GM23248 (cell line): ENCODE data around the gene TBX6.

Experiments used
- EZH2 ChIP-seq: fragments of 200-600 bp; sonication (generic); IDR thresholded peaks from 2 replicates; pipeline ENCODE4 v1.6.1; 2018; ENCODE audit warnings: antibody characterized with exemption, mild to moderate bottlenecking; ENCODE audit not compliant: insufficient read depth, poor library complexity, severe bottlenecking
- EZH2phosphoT487 ChIP-seq: fragments of 200-600 bp; sonication (generic); IDR thresholded peaks from 2 replicates; pipeline ENCODE4 v1.6.1; 2018; ENCODE audit warnings: antibody characterized with exemption, moderate library complexity, mild to moderate bottlenecking, low read depth; ENCODE audit not compliant: insufficient read depth

DNA sequence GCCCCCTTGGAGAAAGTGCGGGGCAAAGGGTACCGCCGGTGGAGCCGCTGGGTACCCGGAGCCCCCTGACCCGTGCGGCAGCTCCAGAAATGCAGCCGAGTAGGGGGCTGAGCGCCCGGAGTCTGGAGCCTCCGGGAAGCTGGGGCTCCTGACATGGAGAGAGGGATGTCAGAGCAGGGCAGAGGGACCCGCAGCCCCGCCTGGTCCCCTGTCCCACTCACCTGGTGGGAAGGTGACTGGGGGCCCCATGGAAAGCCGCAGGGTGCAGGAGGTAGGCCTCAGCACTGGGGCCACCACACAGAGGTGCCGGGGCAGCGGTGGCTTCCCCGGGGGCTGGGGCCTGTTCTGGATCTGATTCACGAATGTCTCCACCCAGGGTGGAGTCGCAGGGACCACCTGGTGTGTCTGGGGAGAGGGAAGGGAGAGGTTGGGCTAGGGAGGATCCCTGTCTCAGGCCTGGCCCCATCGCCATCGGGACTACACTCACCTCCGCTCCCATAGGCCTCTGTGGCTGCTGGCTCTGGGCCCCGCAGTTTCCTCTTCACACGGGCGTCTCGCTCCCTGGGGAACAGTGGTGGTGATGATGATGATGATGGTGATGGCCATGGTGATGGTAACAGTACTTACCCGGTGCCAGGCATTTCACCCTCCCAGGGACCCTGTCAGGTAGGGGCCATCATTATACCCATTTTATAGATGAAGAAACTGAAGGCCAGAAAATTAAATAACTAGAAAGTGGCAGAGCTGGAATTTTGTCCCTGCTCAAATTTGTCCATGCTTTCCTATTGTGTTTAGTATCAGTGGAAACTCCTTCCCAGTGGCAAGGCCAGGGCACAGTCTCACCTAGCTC is 5.2 kb downstream of the TBX6 start:
- no peak for TF ChIP-seq EZH2
- TF ChIP-seq EZH2phosphoT487 = no peak
